Measurements from ENCODE around the gene OR56A5.

OR56A5 gene

GRCh38 chr11:5968394-5968793 lies at the start of gene OR56A5:
OR56A5 (minus strand) TSS chr11:5968494; CDS start chr11:5968494, 0 bp downstream.
- ChIA-PET CTCF (no interaction called here), POLR2A (no interaction called here)
- DNase-seq (ENCODE audit: extremely low spot score) = no peak
- TF ChIP-seq, protein P1, sequence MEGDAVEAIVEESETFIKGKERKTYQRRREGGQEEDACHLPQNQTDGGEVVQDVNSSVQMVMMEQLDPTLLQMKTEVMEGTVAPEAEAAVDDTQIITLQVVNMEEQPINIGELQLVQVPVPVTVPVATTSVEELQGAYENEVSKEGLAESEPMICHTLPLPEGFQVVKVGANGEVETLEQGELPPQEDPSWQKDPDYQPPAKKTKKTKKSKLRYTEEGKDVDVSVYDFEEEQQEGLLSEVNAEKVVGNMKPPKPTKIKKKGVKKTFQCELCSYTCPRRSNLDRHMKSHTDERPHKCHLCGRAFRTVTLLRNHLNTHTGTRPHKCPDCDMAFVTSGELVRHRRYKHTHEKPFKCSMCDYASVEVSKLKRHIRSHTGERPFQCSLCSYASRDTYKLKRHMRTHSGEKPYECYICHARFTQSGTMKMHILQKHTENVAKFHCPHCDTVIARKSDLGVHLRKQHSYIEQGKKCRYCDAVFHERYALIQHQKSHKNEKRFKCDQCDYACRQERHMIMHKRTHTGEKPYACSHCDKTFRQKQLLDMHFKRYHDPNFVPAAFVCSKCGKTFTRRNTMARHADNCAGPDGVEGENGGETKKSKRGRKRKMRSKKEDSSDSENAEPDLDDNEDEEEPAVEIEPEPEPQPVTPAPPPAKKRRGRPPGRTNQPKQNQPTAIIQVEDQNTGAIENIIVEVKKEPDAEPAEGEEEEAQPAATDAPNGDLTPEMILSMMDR (IDR thresholded peaks at IDR 0.05; ENCODE audit: control extremely low read depth, extremely low read depth, low read depth, missing control alignments) = no peak

DNA sequence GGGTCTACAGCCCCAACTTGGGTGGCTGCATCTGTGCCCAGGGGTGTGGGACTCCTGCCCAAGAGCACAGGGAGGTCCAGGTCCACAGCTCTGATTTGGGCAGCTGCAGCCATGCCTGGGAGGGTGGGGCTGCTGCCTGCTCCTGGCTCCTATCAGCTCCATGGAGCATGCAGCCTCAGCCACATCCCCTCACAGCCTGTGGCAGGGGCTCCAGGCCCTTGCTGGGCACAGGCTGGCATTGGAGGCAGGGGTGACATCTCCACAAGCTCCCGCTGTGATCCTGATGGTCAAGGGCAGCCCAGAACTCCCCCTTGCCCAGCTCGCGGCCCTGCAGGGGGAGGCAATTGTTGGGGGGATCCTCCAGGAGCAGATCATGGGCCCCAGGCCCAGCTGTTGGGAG lies 44.7 kb upstream of the OR56A5 start:
- DNase-seq (ENCODE audit: extremely low spot score) = no peak
- ChIA-PET POLR2A (no interaction called here), CTCF (interaction anchor here (1.4 to 2.1 kb wide), 3 partner anchors 9 to 341 kb away, joined by 3 to 8 read pairs (median 3); partner anchors contain the start of gene OR56A1)
- TF ChIP-seq, protein P1 (IDR thresholded peaks at IDR 0.05; ENCODE audit: control extremely low read depth, extremely low read depth, low read depth, missing control alignments) = no peak

DNA sequence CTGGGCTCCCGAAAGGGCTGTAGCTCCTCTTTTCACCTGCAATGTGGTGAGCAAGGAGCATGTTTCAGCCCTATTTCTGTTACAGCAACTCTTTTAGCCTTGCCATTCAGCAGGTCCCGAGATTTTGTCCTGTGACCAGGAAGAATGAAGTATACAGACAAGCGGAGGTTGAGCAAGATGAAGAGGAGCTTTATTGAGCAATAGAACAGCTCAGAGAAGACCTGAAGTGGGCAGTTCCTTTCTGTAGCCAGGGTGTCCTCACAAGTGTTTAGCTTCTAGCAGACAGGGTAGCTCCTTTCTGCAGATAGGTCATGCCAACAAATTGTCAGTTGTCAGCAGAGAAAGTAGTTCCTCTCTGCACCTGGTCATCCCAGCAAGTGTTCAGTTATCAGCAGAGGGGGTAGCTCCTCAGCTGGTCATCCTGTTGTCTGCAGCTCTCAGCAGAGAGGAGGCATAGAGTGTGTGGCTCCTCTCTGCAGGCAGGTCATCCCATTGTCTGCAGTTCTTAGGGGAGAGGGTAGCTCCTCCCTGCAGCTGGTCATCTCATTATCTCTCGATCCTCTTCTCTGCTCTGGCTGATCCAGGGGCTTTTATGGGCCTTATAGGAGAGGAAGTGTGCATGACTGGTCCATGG lies 43.9 kb upstream of the OR56A5 start:
- ChIA-PET CTCF (interaction anchor here (0.7 to 2.1 kb wide), 4 partner anchors 8 to 72 kb away, joined by 3 to 8 read pairs (median 4); partner anchors contain the start of gene OR56A1), POLR2A (no interaction called here)
- TF ChIP-seq, protein P1 (IDR thresholded peaks at IDR 0.05; ENCODE audit: control extremely low read depth, extremely low read depth, low read depth, missing control alignments) = no peak
- DNase-seq (ENCODE audit: extremely low spot score) = no peak

- DNase-seq (ENCODE audit: extremely low spot score) = no peak
- ChIA-PET CTCF (no interaction called here), POLR2A (no interaction called here)
- TF ChIP-seq, protein P1 (IDR thresholded peaks at IDR 0.05; ENCODE audit: control extremely low read depth, extremely low read depth, low read depth, missing control alignments) = no peak
These were observed 38.6 kb upstream of the OR56A5 start, which contains the start of gene OR56A4 for GRCh38 chr11:6006846-6007245. OR56A4 (minus strand) TSS chr11:6006946; CDS start chr11:6002992, 3,954 bp downstream.

DNA sequence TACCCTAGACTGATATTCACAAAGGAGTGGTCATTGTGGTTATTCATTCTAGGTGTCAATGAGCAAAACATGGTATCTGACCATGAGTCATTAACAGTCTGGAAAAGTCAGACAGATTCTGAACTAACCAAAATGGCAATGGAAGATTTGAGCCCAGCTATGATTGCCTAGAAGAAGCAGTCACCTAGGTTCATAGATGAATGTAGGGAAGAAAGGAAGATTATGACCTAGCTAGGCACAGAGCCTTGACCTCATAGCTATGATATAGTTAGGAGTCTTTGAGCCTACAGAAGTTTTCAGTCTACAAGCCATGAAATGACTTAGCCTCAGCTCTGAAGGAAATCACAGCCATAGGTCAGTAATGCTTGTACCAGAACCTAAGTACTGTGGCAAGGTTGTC lies 38.1 kb upstream of the OR56A5 start:
- ChIA-PET POLR2A (no interaction called here), CTCF (no interaction called here)
- DNase-seq (ENCODE audit: extremely low spot score) = no peak
- TF ChIP-seq, protein P1 (IDR thresholded peaks at IDR 0.05; ENCODE audit: control extremely low read depth, extremely low read depth, low read depth, missing control alignments) = no peak

- ChIA-PET POLR2A (no interaction called here), CTCF (interaction anchor here (1.0 kb wide), 1 partner anchor 41 kb away, joined by 3 read pairs; no protein-coding TSS in a partner anchor)
- TF ChIP-seq, protein P1 (IDR thresholded peaks at IDR 0.05; ENCODE audit: control extremely low read depth, extremely low read depth, low read depth, missing control alignments) = no peak
- no peak for DNase-seq (ENCODE audit: extremely low spot score)
These were observed 34.0 kb upstream of the OR56A5 start for GRCh38 chr11:6002202-6002699.
